OCI-M2 (cell line): ENCODE measurements around the gene TSSC4.

Experiments
- DNase-seq: peaks from one replicate; lab custom pipeline; 2025; ENCODE audit not compliant: unreplicated experiment; lab: John Stamatoyannopoulos, UW

The TSSC4 gene

GRCh38 chr11:2398664-2399355, 1.7 kb upstream of the TSSC4 start:
- DNase-seq: no peak

- no peak for DNase-seq
Measured at GRCh38 chr11:2399488-2400068, 972 bp upstream of the TSSC4 start.

- no peak for DNase-seq
Measured at GRCh38 chr11:2400762-2401435, 349 bp downstream of the TSSC4 start.

GRCh38 chr11:2401436-2401984, 960 bp downstream of the TSSC4 start:
- no peak for DNase-seq

- no peak for DNase-seq
Measured at GRCh38 chr11:2402106-2402505, 1.6 kb downstream of the TSSC4 start.

GRCh38 chr11:2402890-2403645, 2.5 kb downstream of the TSSC4 start:
- DNase-seq: no peak

GRCh38 chr11:2404735-2405196, 4.2 kb downstream of the TSSC4 start:
- DNase-seq: no peak

- DNase-seq: no peak
Measured at GRCh38 chr11:2406451-2406850, 5.9 kb downstream of the TSSC4 start.

- DNase-seq: no peak
Measured at GRCh38 chr11:2406878-2407410, 6.4 kb downstream of the TSSC4 start.

GRCh38 chr11:2408671-2409070, 8.1 kb downstream of the TSSC4 start:
- DNase-seq: no peak

- DNase-seq: no peak
Measured at GRCh38 chr11:2409126-2409525, 8.6 kb downstream of the TSSC4 start.

- no peak for DNase-seq
Measured at GRCh38 chr11:2409611-2410468, 9.3 kb downstream of the TSSC4 start.

GRCh38 chr11:2410616-2411015, 10.1 kb downstream of the TSSC4 start:
- DNase-seq: no peak

- no peak for DNase-seq
Measured at GRCh38 chr11:2411446-2412305, 11.1 kb downstream of the TSSC4 start.

- DNase-seq: no peak
Measured at GRCh38 chr11:2412323-2412722, 11.8 kb downstream of the TSSC4 start.

- no peak for DNase-seq
Measured at GRCh38 chr11:2413742-2414579, 13.4 kb downstream of the TSSC4 start.

- DNase-seq: no peak
Measured at GRCh38 chr11:2414616-2415015, 14.1 kb downstream of the TSSC4 start.

- no peak for DNase-seq
Measured at GRCh38 chr11:2415171-2415570, 14.6 kb downstream of the TSSC4 start.
